SK-N-SH (cell line): ENCODE data around the gene PLET1. TPM values are rescaled to one million over a fixed set of nuclear protein-coding genes. Genes with fewer than 3 reads are reported as not detected.
A peak's percentile ranks its signal among the peaks of the same experiment; 100 is the strongest.

Source experiments
- CTCF ChIA-PET: fragments of 300-600, 350-600 bp; formaldehyde crosslinking; extraction: SDS; loops from one replicate; lab custom pipeline; 2021; lab: Yijun Ruan, JAX
- POLR2A ChIA-PET: fragments of 350-600 bp; sonication (Branson Sonifier 250); formaldehyde crosslinking; extraction: SDS; loops from one replicate; lab custom pipeline; 2020; ENCODE audit warnings: antibody characterized with exemption, inconsistent platforms; lab: Yijun Ruan, JAX
- DNase-seq: peaks from one replicate; pipeline ENCODE4 v3.0.0; 2012
- H2AFZ ChIP-seq: fragments of 200-600 bp; sonication (generic); 2 replicates; pipeline ENCODE4 v1.8.1; 2016; ENCODE audit warnings: antibody characterized with exemption, mild to moderate bottlenecking, low read depth
- H3F3A ChIP-seq: fragments of 200-600 bp; sonication (generic); replicated peaks from 2 replicates; pipeline ENCODE3; 2016; ENCODE audit warnings: antibody characterized with exemption, mild to moderate bottlenecking; ENCODE audit not compliant: insufficient read depth
- H3K27ac ChIP-seq, 2 experiments: fragments of 200-500 bp in 1 of 2; fragments of 200-600 bp in 1 of 2; sonication (Bioruptor generic) in 1 of 2; sonication (generic), shearing (Covaris generic) in 1 of 2; 2 replicates each; pipeline versions ENCODE4 v1.5.1 to v1.6.1; 2014 to 2016; ENCODE audit warnings: low read depth in 2 of 2, inconsistent platforms in 1 of 2, low read length in 1 of 2, mild to moderate bottlenecking in 1 of 2, mixed read lengths in 1 of 2
- H3K27me3 ChIP-seq: fragments of 200-600 bp; sonication (generic), shearing (Covaris generic); 2 replicates; pipeline ENCODE4 v1.6.1; 2016; ENCODE audit warnings: mixed run types; ENCODE audit not compliant: insufficient read depth
- H3K36me3 ChIP-seq, 2 experiments: fragments of 200-500 bp in 1 of 2; fragments of 200-600 bp in 1 of 2; sonication (Bioruptor generic) in 1 of 2; sonication (generic) in 1 of 2; replicated peaks in 1 of 2; 2 replicates each; pipeline versions ENCODE3 to v1.5.1; 2014 to 2016; ENCODE audit warnings: low read length in 1 of 2, mild to moderate bottlenecking in 1 of 2; ENCODE audit not compliant: insufficient read depth in 2 of 2, control insufficient read depth in 1 of 2
- H3K4me1 ChIP-seq, 2 experiments: fragments of 200-500 bp in 1 of 2; fragments of 200-600 bp in 1 of 2; sonication (Bioruptor generic) in 1 of 2; sonication (generic), shearing (Covaris generic) in 1 of 2; 2 replicates each; pipeline versions ENCODE4 v1.5.1 to v1.6.1; 2014 to 2016; ENCODE audit warnings: low read depth in 1 of 2, low read length in 1 of 2, mixed run types in 1 of 2; ENCODE audit not compliant: insufficient read depth in 2 of 2, control insufficient read depth in 1 of 2
- H3K4me2 ChIP-seq: fragments of 200-600 bp; sonication (generic), shearing (Covaris generic); 2 replicates; pipeline ENCODE4 v1.6.1; 2017; ENCODE audit warnings: mixed run types
- H3K4me3 ChIP-seq, 2 experiments: fragments of 200-500 bp in 1 of 2; fragments of 200-600 bp in 1 of 2; sonication (Bioruptor generic) in 1 of 2; sonication (generic), shearing (Covaris generic) in 1 of 2; 2 replicates each; pipeline versions ENCODE4 v1.5.1 to v1.8.1; 2014 to 2016; ENCODE audit warnings: low read depth in 2 of 2, inconsistent platforms in 1 of 2, low read length in 1 of 2, mild to moderate bottlenecking in 1 of 2, mixed read lengths in 1 of 2, moderate library complexity in 1 of 2
- H3K79me2 ChIP-seq: fragments of 200-600 bp; sonication (generic); 2 replicates; pipeline ENCODE4 v1.8.1; 2017; ENCODE audit warnings: mild to moderate bottlenecking; ENCODE audit not compliant: insufficient read depth
- H3K9ac ChIP-seq: fragments of 200-600 bp; sonication (generic); 2 replicates; pipeline ENCODE4 v1.6.1; 2017; ENCODE audit warnings: mixed run types
- H3K9me2 ChIP-seq: fragments of 200-600 bp; sonication (generic); 2 replicates; pipeline ENCODE4 v1.6.1; 2017; ENCODE audit warnings: mixed run types
- H3K9me3 ChIP-seq: fragments of 200-600 bp; sonication (generic); 2 replicates; pipeline ENCODE4 v1.6.1; 2017; ENCODE audit warnings: mixed run types, mild to moderate bottlenecking, moderate library complexity
- H4K20me1 ChIP-seq: fragments of 200-600 bp; sonication (generic); 2 replicates; pipeline ENCODE4 v1.6.1; 2017; ENCODE audit warnings: mild to moderate bottlenecking, mixed run types; ENCODE audit not compliant: insufficient read depth
- CHD2 ChIP-seq: fragments of 150-350 bp; IDR thresholded peaks from 2 replicates; pipeline ENCODE4 v1.6.1; 2018; ENCODE audit warnings: low read length; ENCODE audit not compliant: partially characterized antibody
- EZH2phosphoT487 ChIP-seq: fragments of 200-600 bp; sonication (generic); IDR thresholded peaks from 2 replicates; pipeline ENCODE4 v1.6.1; 2017; ENCODE audit warnings: low read depth, mixed run types, mild to moderate bottlenecking, antibody characterized with exemption, moderate library complexity, borderline replicate concordance
- FOSL2 ChIP-seq: IDR thresholded peaks from 2 replicates; pipeline ENCODE4 v1.4.0; 2012; ENCODE audit warnings: low read depth, mild to moderate bottlenecking, moderate library complexity, borderline replicate concordance
- FOXJ3 ChIP-seq: sonication (generic); formaldehyde crosslinking; IDR thresholded peaks from 2 replicates; pipeline ENCODE4 v1.5.1; 2020; ENCODE audit warnings: mild to moderate bottlenecking, missing genetic modification reagents
- FOXM1 ChIP-seq: IDR thresholded peaks from 2 replicates; pipeline ENCODE4 v1.4.0; 2012; ENCODE audit warnings: low read depth, mild to moderate bottlenecking
- GABPA ChIP-seq: IDR thresholded peaks from 2 replicates; pipeline ENCODE4 v1.4.0; 2012; ENCODE audit warnings: low read depth, mild to moderate bottlenecking
- JUND ChIP-seq: IDR thresholded peaks from 2 replicates; pipeline ENCODE4 v1.4.0; 2012
- MEF2A ChIP-seq: IDR thresholded peaks from 2 replicates; pipeline ENCODE4 v1.4.0; 2012; ENCODE audit warnings: low read depth, borderline replicate concordance
- MXI1 ChIP-seq: IDR thresholded peaks from 2 replicates; pipeline ENCODE4 v1.6.1; 2012; ENCODE audit warnings: mild to moderate bottlenecking, low read depth, low read length, improper control_type of control experiment
- NFIC ChIP-seq: IDR thresholded peaks from 2 replicates; pipeline ENCODE4 v1.4.0; 2012; ENCODE audit warnings: borderline replicate concordance
- PBX3 ChIP-seq: IDR thresholded peaks from 2 replicates; pipeline ENCODE4; 2012
- RAD21 ChIP-seq: IDR thresholded peaks from 2 replicates; pipeline ENCODE4 v1.6.1; 2012; ENCODE audit warnings: mild to moderate bottlenecking, low read length
- RCOR1 ChIP-seq: fragments of 150-350 bp; IDR thresholded peaks from 2 replicates; pipeline ENCODE4 v1.6.1; 2017; ENCODE audit warnings: antibody characterized with exemption, low read length
- REST ChIP-seq: IDR thresholded peaks from 2 replicates; pipeline ENCODE4 v1.6.1; 2012; ENCODE audit warnings: mild to moderate bottlenecking, low read depth, low read length, moderate library complexity
- RFX5 ChIP-seq: IDR thresholded peaks from 2 replicates; pipeline ENCODE4 v1.6.1; 2012; ENCODE audit warnings: mild to moderate bottlenecking, improper control_type of control experiment, low read length
- RXRA ChIP-seq: IDR thresholded peaks from 2 replicates; pipeline ENCODE4 v1.4.0; 2012; ENCODE audit warnings: low read depth, mild to moderate bottlenecking, borderline replicate concordance
- SIN3A ChIP-seq: IDR thresholded peaks from 2 replicates; pipeline ENCODE4 v1.6.1; 2012; ENCODE audit warnings: low read depth, mild to moderate bottlenecking, low read length, moderate library complexity, borderline replicate concordance
- SMC3 ChIP-seq: IDR thresholded peaks from 2 replicates; pipeline ENCODE4 v1.6.1; 2012; ENCODE audit warnings: low read depth, low read length, improper control_type of control experiment
- TCF12 ChIP-seq: IDR thresholded peaks from 2 replicates; pipeline ENCODE4 v1.4.0; 2012
- TEAD4 ChIP-seq: IDR thresholded peaks from 2 replicates; pipeline ENCODE4 v1.4.0; 2012; ENCODE audit warnings: mild to moderate bottlenecking, borderline replicate concordance; ENCODE audit not compliant: insufficient read depth
- USF1 ChIP-seq: IDR thresholded peaks from 2 replicates; pipeline ENCODE4 v1.4.0; 2012; ENCODE audit warnings: low read depth, borderline replicate concordance
- USF2 ChIP-seq: fragments of 150-350 bp; IDR thresholded peaks from 2 replicates; pipeline ENCODE4 v1.6.1; 2017; ENCODE audit warnings: antibody characterized with exemption, low read length, low read depth, borderline replicate concordance
- ZBTB33 ChIP-seq: IDR thresholded peaks from 2 replicates; pipeline ENCODE4 v1.4.0; 2012; ENCODE audit warnings: low read depth, borderline replicate concordance
- WGBS: methylation state at CpG from one replicate; pipeline ENCODE4 v1.1.6; 2017; ENCODE audit warnings: low lambda C conversion rate; 5-methylcytosine and 5-hydroxymethylcytosine counted together
- polyA plus RNA-seq, 3 experiments: library from polyadenylated mRNA; depleted of rRNA; stranded (reverse); fragments of >200 nt; gene quantifications; 2 replicates each; pipeline ENCODE4 v1.2.3, GENCODE V29; 2012

PLET1 gene
- polyA plus RNA-seq, 1 of the 3 experiments (the other 2 are of a cell fraction) = not detected

DNA sequence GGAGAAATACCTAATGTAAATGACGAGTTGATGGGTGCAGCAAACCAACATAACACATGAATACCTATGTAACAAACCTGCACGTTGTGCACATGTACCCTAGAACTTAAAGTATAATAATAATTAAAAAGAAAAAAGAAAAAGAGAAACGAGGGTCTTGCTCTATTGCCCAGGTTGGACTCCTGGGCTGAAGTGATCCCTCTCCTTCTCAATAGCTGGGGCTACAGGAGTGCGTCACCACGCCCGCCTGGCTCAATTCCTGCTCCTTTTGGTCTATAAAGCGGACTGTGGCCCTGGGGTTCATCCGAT lies 35.0 kb downstream of the PLET1 start (continued):
- TF ChIP-seq TCF12 = no peak
- TF ChIP-seq RCOR1 = no peak
- TF ChIP-seq JUND = no peak

- Histone ChIP-seq H3K27me3 (no peaks in the 10 kb centered on the region), H3K4me2 (no peak overlapping the region), H3K4me3 (no peak overlapping the region), H2AFZ (no peak overlapping the region), H3K9ac (no peak overlapping the region), H3K79me2 (peaks cover 25% of the 10 kb centered on the region), H3K9me2 (no peaks in the 10 kb centered on the region), H4K20me1 (no peaks in the 10 kb centered on the region), H3K9me3 (no peaks in the 10 kb centered on the region), H3F3A (no peaks in the 10 kb centered on the region), H3K36me3 (peaks cover 8 to 9% of the 10 kb centered on the region in 2 experiments), H3K4me1 (peaks cover 16 to 34% of the 10 kb centered on the region in 2 experiments; a peak in 3 of 4 replicates), H3K27ac (peak overlapping the region in 1 of 2 experiments; percentile 64; a peak in 2 of 4 replicates)
- WGBS = 69% methylated on average over 5 of the region's 5 CpGs
- ChIA-PET POLR2A (no interaction called here), CTCF (interaction anchor here (1.1 to 17.1 kb wide), 4 partner anchors 51 to 332 kb away, joined by 3 to 620 read pairs (median 5); partner anchors contain the start of gene PLET1)
- DNase-seq = peak; percentile 58
- TF ChIP-seq EZH2phosphoT487 = no peak
- no peak for TF ChIP-seq SMC3
- no peak for TF ChIP-seq RXRA
- no peak; the same call in 1 of the 2 replicates for TF ChIP-seq RCOR1
- TF ChIP-seq SIN3A = no peak
- no peak for TF ChIP-seq ZBTB33
- TF ChIP-seq JUND = no peak
- 0 out of 2 replicates have a peak, but pooled peaks have one; percentile 20 for TF ChIP-seq RFX5
- no peak for TF ChIP-seq TEAD4
- TF ChIP-seq MXI1 = no peak
- TF ChIP-seq USF2 = no peak
- TF ChIP-seq FOSL2 = no peak
- TF ChIP-seq NFIC = peak; percentile 14; the same call in 1 of the 2 replicates
- no peak for TF ChIP-seq FOXM1
- peak; percentile 58 for TF ChIP-seq TCF12
- TF ChIP-seq RAD21 = no peak
- TF ChIP-seq CHD2 = no peak
- TF ChIP-seq REST = no peak
- TF ChIP-seq FOXJ3 (CRISPR knock-in tag) = no peak
- no peak for TF ChIP-seq USF1
- no peak for TF ChIP-seq MEF2A
- TF ChIP-seq GABPA = no peak
- TF ChIP-seq PBX3 = no peak; the same call in 1 of the 2 replicates
These were observed 36.7 kb downstream of the PLET1 start for GRCh38 chr11:112223754-112224532.
